IMR-90 (cell line): Measurements from ENCODE around the gene NUP42. TPM values are rescaled to one million over a fixed set of nuclear protein-coding genes. Genes with fewer than 3 reads are reported as not detected.

ENCODE experiments used
- polyA plus RNA-seq, 3 experiments: library from polyadenylated mRNA; depleted of rRNA; stranded (reverse); fragments of >200 nt; gene quantifications; 2 replicates each; pipeline ENCODE4 v1.2.3, GENCODE V29; 2012; ENCODE audit warnings: low replicate concordance in 1 of 3
- total RNA-seq: library from RNA; depleted of rRNA; stranded (reverse); fragments of >200 nt; gene quantifications from 2 replicates; pipeline ENCODE4 v1.2.3, GENCODE V29; 2012; rRNA removed

NUP42 gene
- total and polyA plus RNA-seq, 2 of the 4 experiments (the other 2 are of a cell fraction): 17.3 to 22.6 TPM

Other genes starting within 250 kb of the NUP42 start
- 78.3 and 185 TPM in 2 replicates for gene HYCC1, start 167.9 kb upstream of the NUP42 start, total RNA-seq
- 42.9 and 44.1 TPM in 2 replicates for gene HYCC1, start 167.9 kb upstream of the NUP42 start, polyA plus RNA-seq (2012; rRNA removed)
- gene KLHL7, start 76.3 kb upstream of the NUP42 start, total RNA-seq: 29.2 and 44.4 TPM in 2 replicates
- gene KLHL7, start 76.3 kb upstream of the NUP42 start, polyA plus RNA-seq (2012; rRNA removed): 23.9 and 24.6 TPM in 2 replicates
- gene GPNMB, start 64.7 kb downstream of the NUP42 start, total RNA-seq: under 0.01 TPM in 1 of 2 replicates, not detected in the other
- 0.14 TPM in 1 of 2 replicates, not detected in the other for gene GPNMB, start 64.7 kb downstream of the NUP42 start, polyA plus RNA-seq (2012; rRNA removed)
- gene MALSU1, start 117.3 kb downstream of the NUP42 start, total RNA-seq: 30.5 and 47.8 TPM in 2 replicates
- gene MALSU1, start 117.3 kb downstream of the NUP42 start, polyA plus RNA-seq (2012; rRNA removed): 36.0 and 54.4 TPM in 2 replicates